ENCODE results near the gene CBARP. TPM values are rescaled to one million over a fixed set of nuclear protein-coding genes. Genes with fewer than 3 reads are reported as not detected.
A peak's percentile ranks its signal among the peaks of the same experiment; 100 is the strongest.

The CBARP gene
- total and polyA plus RNA-seq, 2 of the 13 experiments (the other 11 are each of a cell fraction or from before 2014, with no cell fraction given) = 1.2 to 1.4 TPM

DNA sequence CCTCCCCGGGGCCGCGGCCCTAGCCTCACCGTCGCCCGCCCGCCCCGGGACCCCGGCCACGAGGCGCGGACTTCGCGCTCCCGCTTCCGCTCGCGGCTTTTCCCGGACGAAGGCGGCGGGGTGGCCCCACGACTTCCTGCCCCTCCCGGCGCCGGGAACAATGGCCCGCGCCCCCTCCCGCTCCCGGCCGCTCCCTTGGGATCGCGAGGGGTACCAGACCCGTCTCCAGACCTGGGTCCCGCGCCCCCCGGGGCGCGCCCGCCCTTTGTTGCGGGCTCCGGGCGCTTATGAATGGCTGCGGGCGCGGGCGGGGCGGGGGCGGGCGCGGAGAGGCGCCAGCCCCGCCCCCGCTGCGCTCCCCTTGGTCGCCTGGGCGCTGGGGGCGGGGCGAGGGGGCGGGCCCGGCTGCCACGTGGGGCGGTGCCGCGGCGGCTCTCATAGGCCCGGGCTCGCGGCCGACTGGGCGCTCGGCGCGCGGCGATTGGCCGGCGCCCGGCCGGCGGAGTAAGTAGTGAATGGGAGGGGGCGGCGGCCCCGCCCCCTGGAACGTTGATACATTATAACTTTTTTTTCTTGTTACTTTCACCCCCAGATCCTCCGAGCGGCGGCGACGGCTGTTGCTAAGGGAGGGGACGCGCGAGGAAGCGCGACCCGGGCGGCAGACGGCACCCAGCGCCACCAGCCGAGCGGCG lies 11.6 kb upstream of the CBARP start (continued):
- TF ChIP-seq, protein P1, sequence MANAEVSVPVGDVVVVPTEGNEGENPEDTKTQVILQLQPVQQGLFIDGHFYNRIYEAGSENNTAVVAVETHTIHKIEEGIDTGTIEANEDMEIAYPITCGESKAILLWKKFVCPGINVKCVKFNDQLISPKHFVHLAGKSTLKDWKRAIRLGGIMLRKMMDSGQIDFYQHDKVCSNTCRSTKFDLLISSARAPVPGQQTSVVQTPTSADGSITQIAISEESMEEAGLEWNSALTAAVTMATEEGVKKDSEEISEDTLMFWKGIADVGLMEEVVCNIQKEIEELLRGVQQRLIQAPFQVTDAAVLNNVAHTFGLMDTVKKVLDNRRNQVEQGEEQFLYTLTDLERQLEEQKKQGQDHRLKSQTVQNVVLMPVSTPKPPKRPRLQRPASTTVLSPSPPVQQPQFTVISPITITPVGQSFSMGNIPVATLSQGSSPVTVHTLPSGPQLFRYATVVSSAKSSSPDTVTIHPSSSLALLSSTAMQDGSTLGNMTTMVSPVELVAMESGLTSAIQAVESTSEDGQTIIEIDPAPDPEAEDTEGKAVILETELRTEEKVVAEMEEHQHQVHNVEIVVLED (CRISPR knock-in tag; IDR thresholded peaks at IDR 0.05; ENCODE audit: borderline replicate concordance) = peak; percentile 34; the same call in 1 of the 2 replicates
- TF ChIP-seq ZFP62 (CRISPR knock-in tag; IDR thresholded peaks at IDR 0.05) (0 out of 2 replicates have a peak, but pooled peaks have one; percentile 12), TAF15 (IDR thresholded peaks at IDR 0.05; ENCODE audit: low read depth, low read length, poor library complexity, severe bottlenecking) (peak; percentile 15), RFX3 (CRISPR knock-in tag; IDR thresholded peaks at IDR 0.05) (peak; percentile 16; the same call in 1 of the 2 replicates), ZNF687 (CRISPR knock-in tag; IDR thresholded peaks at IDR 0.05) (peak; percentile 68), ZNF530 (CRISPR knock-in tag; IDR thresholded peaks at IDR 0.05; ENCODE audit: low read depth) (0 out of 2 replicates have a peak, but pooled peaks have one; percentile 50), HOMEZ (CRISPR knock-in tag; IDR thresholded peaks at IDR 0.05; ENCODE audit: low read depth) (no peak), CBFB (CRISPR knock-in tag; IDR thresholded peaks at IDR 0.05) (peak; percentile 64; the same call in 1 of the 2 replicates), ZNF558 (CRISPR knock-in tag; IDR thresholded peaks at IDR 0.05; ENCODE audit: borderline replicate concordance) (peak; percentile 89; the same call in 1 of the 2 replicates), JDP2 (CRISPR knock-in tag; IDR thresholded peaks at IDR 0.05; ENCODE audit: borderline replicate concordance) (no peak; the same call in 1 of the 2 replicates), ZNF703 (CRISPR knock-in tag; IDR thresholded peaks at IDR 0.05; ENCODE audit: borderline replicate concordance) (peak; percentile 32; the same call in 1 of the 2 replicates), HMG20B (CRISPR knock-in tag; conservative IDR thresholded peaks at IDR 0.05) (no peak), ETV6 (CRISPR knock-in tag; conservative IDR thresholded peaks at IDR 0.05) (0 out of 2 replicates have a peak, but pooled peaks have one; percentile 24), ZSCAN30 (CRISPR knock-in tag; IDR thresholded peaks at IDR 0.05) (0 out of 2 replicates have a peak, but pooled peaks have one; percentile 9), KDM5B (CRISPR knock-in tag; IDR thresholded peaks at IDR 0.05; ENCODE audit: borderline replicate concordance) (0 out of 2 replicates have a peak, but pooled peaks have one; percentile 62), TARDBP (CRISPR knock-in tag; IDR thresholded peaks at IDR 0.05) (peak; percentile 70; the same call in 1 of the 2 replicates)
- TF ChIP-seq, protein P2, sequence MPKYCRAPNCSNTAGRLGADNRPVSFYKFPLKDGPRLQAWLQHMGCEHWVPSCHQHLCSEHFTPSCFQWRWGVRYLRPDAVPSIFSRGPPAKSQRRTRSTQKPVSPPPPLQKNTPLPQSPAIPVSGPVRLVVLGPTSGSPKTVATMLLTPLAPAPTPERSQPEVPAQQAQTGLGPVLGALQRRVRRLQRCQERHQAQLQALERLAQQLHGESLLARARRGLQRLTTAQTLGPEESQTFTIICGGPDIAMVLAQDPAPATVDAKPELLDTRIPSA (CRISPR knock-in tag; IDR thresholded peaks at IDR 0.05; ENCODE audit: borderline replicate concordance) = no peak
- TF ChIP-seq, protein P3, sequence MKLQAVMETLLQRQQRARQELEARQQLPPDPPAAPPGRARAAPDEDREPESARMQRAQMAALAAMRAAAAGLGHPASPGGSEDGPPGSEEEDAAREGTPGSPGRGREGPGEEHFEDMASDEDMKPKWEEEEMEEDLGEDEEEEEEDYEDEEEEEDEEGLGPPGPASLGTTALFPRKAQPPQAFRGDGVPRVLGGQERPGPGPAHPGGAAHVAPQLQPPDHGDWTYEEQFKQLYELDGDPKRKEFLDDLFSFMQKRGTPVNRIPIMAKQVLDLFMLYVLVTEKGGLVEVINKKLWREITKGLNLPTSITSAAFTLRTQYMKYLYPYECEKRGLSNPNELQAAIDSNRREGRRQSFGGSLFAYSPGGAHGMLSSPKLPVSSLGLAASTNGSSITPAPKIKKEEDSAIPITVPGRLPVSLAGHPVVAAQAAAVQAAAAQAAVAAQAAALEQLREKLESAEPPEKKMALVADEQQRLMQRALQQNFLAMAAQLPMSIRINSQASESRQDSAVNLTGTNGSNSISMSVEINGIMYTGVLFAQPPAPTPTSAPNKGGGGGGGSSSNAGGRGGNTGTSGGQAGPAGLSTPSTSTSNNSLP (IDR thresholded peaks at IDR 0.05; ENCODE audit: low read depth, low read length) = 0 out of 2 replicates have a peak, but pooled peaks have one; percentile 13
